GM21737 (cell line): ENCODE data around the gene ZXDC.

Source experiments
- ATAC-seq: cut with Tn5 transposase; IDR thresholded peaks from one replicate; pipeline ENCODE4 v1.9.1; 2021; ENCODE audit warnings: mild to moderate bottlenecking, moderate library complexity; ENCODE audit not compliant: unreplicated experiment

Gene ZXDC

GRCh38 chr3:126476166-126477060, 722 bp upstream of the ZXDC start:
- peak; percentile 26 for ATAC-seq

DNA sequence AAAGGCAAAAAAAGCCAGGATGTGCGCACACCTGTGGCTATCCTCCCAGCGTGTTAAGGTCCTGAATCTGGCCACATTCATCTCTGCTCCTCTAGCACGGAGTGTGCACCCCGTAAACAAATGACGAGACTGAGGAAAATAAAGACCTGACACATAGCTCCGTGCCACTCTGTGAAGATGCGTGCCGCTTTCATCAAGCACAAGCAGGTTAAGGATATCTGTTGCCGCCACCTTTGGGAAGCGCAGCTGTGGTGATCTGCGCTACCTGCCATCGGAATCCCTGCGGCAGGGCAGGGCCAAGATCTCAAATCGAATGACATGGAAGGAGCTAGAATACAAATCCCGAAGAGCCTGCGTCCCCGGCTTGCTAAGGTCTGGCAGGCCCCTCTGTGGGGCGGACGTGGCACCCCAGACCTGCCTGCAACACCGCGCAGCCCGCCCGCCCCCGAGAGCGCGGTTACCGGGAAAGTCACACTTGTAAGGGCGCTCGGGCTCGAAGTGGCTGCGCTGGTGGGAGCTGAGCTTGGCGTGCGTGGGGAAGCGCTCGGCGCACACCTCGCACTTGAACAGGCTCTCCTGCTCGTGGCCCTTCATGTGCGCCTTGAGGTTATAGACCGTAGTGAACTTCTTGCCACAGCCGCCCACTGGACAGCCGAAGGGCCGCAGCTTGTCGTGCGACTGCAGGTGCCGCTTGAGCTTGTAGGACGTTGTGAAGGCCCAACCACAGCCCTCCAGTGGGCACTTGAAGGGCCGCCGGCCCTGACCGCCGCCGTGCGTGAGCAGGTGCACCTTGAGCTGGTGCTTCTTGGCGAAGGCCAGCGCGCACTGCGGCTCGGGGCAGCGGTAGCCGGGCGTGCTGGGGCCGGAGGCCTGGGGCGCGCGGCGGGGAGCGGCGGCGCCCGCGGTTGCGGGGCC, 936 bp downstream of the ZXDC start:
- peak; percentile 12 for ATAC-seq

DNA sequence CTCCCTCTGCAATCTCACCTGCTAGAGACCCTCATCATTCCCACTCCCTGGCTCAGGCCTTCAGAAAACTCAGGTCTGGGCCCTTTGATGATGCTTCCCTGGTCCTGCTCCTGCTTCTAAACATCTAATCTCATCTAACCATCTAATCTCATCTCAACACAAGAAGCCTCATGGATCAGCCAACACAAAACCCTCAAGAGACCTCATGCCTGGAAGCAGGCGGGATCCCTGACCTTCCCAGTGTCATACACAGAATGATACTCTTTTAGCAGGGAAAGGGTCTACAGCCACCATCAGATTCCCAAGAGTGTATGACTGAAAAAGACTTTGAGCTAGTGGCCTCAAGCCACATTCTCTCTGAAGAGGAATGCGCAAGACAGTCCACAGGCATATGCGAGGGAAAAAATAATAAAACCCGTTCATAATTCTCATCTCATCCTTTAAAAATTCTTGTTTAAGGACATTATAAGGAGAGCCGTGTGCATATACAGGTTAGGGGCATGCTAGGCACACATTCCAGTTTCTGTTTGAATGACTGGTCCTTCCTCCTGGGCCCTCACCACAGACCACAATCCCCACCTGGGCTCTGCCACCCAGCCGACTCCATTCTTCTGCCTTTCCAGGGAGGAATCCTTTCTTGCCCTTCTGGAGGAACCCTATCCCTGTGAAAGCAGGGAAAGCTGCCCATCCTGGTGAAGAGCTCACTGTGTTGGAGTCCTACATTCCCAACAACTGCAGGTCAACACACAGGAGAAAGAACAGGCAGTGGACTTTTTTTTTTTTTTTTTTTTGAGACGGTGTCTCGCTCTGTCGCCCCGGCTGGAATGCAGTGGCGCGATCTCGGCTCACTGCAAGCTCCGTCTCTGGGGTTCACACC, 2.2 kb downstream of the ZXDC start:
- no peak for ATAC-seq

- no peak for ATAC-seq
Measured at GRCh38 chr3:126472277-126473006, 3.2 kb downstream of the ZXDC start.

DNA sequence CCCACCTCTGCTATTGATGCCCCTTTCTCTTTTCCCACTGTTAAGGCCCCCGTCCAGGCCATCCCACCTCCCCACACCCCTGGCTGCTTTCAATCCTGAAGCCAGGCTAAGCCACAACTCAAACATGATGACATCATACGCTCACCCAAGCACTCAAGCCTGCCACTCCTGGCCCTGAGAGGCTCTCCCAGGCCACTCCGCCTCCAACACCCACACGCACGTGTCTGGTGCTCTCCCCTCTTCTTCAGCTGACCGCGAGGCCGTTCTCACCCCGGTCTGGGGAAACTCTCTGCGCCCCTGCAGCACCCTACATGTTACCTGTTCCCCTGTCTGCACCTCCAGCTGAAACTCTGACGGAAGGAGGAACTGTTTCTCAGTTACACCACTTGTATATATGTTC, 6.2 kb downstream of the ZXDC start:
- no peak for ATAC-seq

DNA sequence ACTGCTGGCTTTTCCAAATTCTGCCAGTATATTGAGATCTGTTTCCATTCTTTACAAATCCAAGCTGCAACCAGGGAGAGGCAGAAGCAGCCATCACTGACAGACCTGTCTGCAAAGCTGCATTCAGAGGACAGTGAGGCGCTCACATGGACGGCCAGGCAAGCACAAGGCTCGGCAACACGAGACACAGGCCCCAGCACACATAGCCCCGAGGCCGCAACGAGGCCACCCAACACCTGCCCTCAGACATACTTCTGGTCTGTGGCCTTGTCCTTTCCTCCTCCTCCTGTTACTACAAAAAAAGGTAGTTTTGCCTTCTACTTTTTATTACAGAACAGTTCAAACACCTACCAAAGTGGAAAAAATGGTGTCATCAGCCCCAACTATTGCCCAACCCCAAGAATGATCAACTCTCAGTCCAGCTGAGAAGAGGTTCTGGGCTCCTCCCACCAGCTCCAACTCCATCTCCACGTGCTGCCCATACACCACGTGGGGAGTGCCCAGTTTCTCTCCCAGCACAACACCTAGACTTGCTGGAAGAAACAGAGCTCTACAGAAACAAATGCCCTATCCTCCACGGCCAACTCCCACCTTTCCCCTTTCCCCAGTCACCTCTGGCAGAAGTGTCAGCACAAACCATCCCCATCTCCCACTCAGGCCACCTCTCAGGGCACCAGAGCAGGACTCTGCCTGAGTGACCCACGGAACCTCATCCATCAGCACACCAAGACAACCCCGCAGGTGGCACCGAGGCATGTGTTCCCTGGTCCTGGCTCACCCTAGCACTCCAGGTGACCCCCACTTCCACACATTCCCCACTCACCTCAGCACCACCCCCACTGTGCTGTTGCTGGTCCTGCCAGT, 7.4 kb downstream of the ZXDC start:
- ATAC-seq = no peak

GRCh38 chr3:126467611-126467955, 8.1 kb downstream of the ZXDC start:
- ATAC-seq = no peak

- no peak for ATAC-seq
Measured at GRCh38 chr3:126466886-126467610, 8.6 kb downstream of the ZXDC start.

- ATAC-seq = no peak
Measured at GRCh38 chr3:126465928-126466544, 9.7 kb downstream of the ZXDC start.

- no peak for ATAC-seq
Measured at GRCh38 chr3:126464997-126465396, 10.7 kb downstream of the ZXDC start.

GRCh38 chr3:126464494-126464893, 11.2 kb downstream of the ZXDC start:
- no peak for ATAC-seq

GRCh38 chr3:126464093-126464492, 11.6 kb downstream of the ZXDC start:
- ATAC-seq = no peak

DNA sequence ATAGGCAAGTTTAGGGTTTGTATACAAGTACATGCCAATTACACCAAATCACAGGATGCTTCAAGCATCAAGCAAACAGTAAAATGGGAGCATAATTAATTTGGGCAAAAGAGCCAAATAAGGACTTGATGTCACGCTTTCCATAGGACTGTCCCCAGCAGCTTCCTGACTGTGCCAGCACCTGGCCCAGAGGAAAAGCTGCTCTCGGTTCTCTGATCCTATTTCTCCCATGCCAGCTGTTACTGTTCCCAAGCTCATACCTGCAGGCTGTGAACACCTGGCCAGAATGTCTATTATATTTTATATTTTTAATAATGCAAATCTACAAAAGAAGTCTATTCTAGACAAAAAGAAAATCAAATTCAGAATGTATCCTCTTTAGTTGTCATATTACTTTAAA, 12.2 kb downstream of the ZXDC start:
- no peak for ATAC-seq

GRCh38 chr3:126461450-126462070, 14.1 kb downstream of the ZXDC start:
- ATAC-seq = no peak

GRCh38 chr3:126460381-126460780, 15.3 kb downstream of the ZXDC start:
- no peak for ATAC-seq

GRCh38 chr3:126459763-126460127, 15.9 kb downstream of the ZXDC start:
- no peak for ATAC-seq

- no peak for ATAC-seq
Measured at GRCh38 chr3:126459111-126459762, 16.5 kb downstream of the ZXDC start.
